Adipocyte (in vitro differentiated cells): Measurements from ENCODE around the gene CNPY1.

Source experiments
- DNase-seq: peaks from one replicate; pipeline ENCODE4 v3.0.0-alpha.2; 2015; ENCODE audit warnings: low read depth
- H3K27me3 ChIP-seq: replicated peaks from 2 replicates; pipeline ENCODE4 v1.7.0; 2013; ENCODE audit warnings: mild to moderate bottlenecking, low read length, moderate library complexity; ENCODE audit not compliant: control insufficient read depth, insufficient read depth
- H3K36me3 ChIP-seq: 2 replicates; pipeline ENCODE4 v1.7.0; 2013; ENCODE audit warnings: low read length, mild to moderate bottlenecking, moderate library complexity; ENCODE audit not compliant: control insufficient read depth, insufficient read depth, severe bottlenecking
- H3K4me1 ChIP-seq: 2 replicates; pipeline ENCODE4 v1.7.0; 2013; ENCODE audit warnings: mild to moderate bottlenecking, low read length, moderate library complexity; ENCODE audit not compliant: control insufficient read depth, insufficient read depth
- H3K4me3 ChIP-seq: 2 replicates; pipeline ENCODE4 v1.7.0; 2013; ENCODE audit warnings: mild to moderate bottlenecking, low read length, moderate library complexity
- H3K9ac ChIP-seq: 2 replicates; pipeline ENCODE4 v1.7.0; 2013; ENCODE audit warnings: mild to moderate bottlenecking, low read length, moderate library complexity
- H3K9me3 ChIP-seq: 2 replicates; pipeline ENCODE4 v1.7.0; 2013; ENCODE audit warnings: mild to moderate bottlenecking, low read length, moderate library complexity; ENCODE audit not compliant: control insufficient read depth

CNPY1 gene

GRCh38 chr7:155555116-155555695, 8.8 kb upstream of the CNPY1 start:
- peaks cover 17% of the 10 kb centered on the region for H3K27me3 ChIP-seq
- H3K4me3 ChIP-seq, result no peak overlapping the region
- no peaks in the 10 kb centered on the region for H3K36me3 ChIP-seq
- no peak overlapping the region for H3K9ac ChIP-seq
- peaks cover 7% of the 10 kb centered on the region for H3K9me3 ChIP-seq
- no peak for DNase-seq
- H3K4me1 ChIP-seq, result no peaks in the 10 kb centered on the region

GRCh38 chr7:155553871-155554270, 7.5 kb upstream of the CNPY1 start:
- no peak overlapping the region for H3K4me3 ChIP-seq
- H3K27me3 ChIP-seq, result peaks cover 18% of the 10 kb centered on the region
- no peaks in the 10 kb centered on the region for H3K4me1 ChIP-seq
- H3K9ac ChIP-seq, result no peak overlapping the region
- DNase-seq, result no peak
- no peaks in the 10 kb centered on the region for H3K36me3 ChIP-seq
- H3K9me3 ChIP-seq, result peaks cover 7% of the 10 kb centered on the region

- no peak for DNase-seq
- no peak overlapping the region for H3K4me3 ChIP-seq
These were observed 5.6 kb upstream of the CNPY1 start for GRCh38 chr7:155551785-155552611.

GRCh38 chr7:155550916-155551315, 4.6 kb upstream of the CNPY1 start:
- peaks cover 33% of the 10 kb centered on the region for H3K27me3 ChIP-seq
- peaks cover 7% of the 10 kb centered on the region for H3K9me3 ChIP-seq
- no peak overlapping the region for H3K4me3 ChIP-seq
- no peak for DNase-seq
- no peaks in the 10 kb centered on the region for H3K36me3 ChIP-seq
- no peak overlapping the region for H3K9ac ChIP-seq
- no peaks in the 10 kb centered on the region for H3K4me1 ChIP-seq

More at GRCh38 chr7:155551785-155552611, 5.6 kb upstream of the CNPY1 start:
- Histone ChIP-seq H3K27me3 (peaks cover 33% of the 10 kb centered on the region), H3K36me3 (no peaks in the 10 kb centered on the region), H3K9me3 (peaks cover 7% of the 10 kb centered on the region), H3K9ac (no peak overlapping the region), H3K4me1 (no peaks in the 10 kb centered on the region)

- H3K9me3 ChIP-seq, result peaks cover 7% of the 10 kb centered on the region
- no peak overlapping the region for H3K4me3 ChIP-seq
- DNase-seq, result no peak
- H3K9ac ChIP-seq, result no peak overlapping the region
- no peaks in the 10 kb centered on the region for H3K36me3 ChIP-seq
- peaks cover 40% of the 10 kb centered on the region for H3K27me3 ChIP-seq
- no peaks in the 10 kb centered on the region for H3K4me1 ChIP-seq
These were observed 2.9 kb upstream of the CNPY1 start for GRCh38 chr7:155549226-155549625.

- Histone ChIP-seq H3K9ac (no peak overlapping the region), H3K4me3 (no peak overlapping the region), H3K9me3 (peaks cover 3% of the 10 kb centered on the region), H3K27me3 (peaks cover 41% of the 10 kb centered on the region), H3K4me1 (no peaks in the 10 kb centered on the region), H3K36me3 (no peaks in the 10 kb centered on the region)
- DNase-seq, result no peak
These were observed 917 bp upstream of the CNPY1 start for GRCh38 chr7:155547161-155547791.

- no peaks in the 10 kb centered on the region for H3K9me3 ChIP-seq
- H3K36me3 ChIP-seq, result no peaks in the 10 kb centered on the region
- H3K4me3 ChIP-seq, result no peak overlapping the region
- DNase-seq, result no peak
- no peak overlapping the region for H3K9ac ChIP-seq
- no peaks in the 10 kb centered on the region for H3K4me1 ChIP-seq
- H3K27me3 ChIP-seq, result peaks cover 43% of the 10 kb centered on the region
These were observed 1.0 kb downstream of the CNPY1 start for GRCh38 chr7:155545348-155545747.

GRCh38 chr7:155544485-155544884, 1.9 kb downstream of the CNPY1 start:
- Histone ChIP-seq H3K9ac (no peak overlapping the region), H3K36me3 (no peaks in the 10 kb centered on the region), H3K4me1 (no peaks in the 10 kb centered on the region), H3K4me3 (no peak overlapping the region), H3K9me3 (no peaks in the 10 kb centered on the region), H3K27me3 (peaks cover 37% of the 10 kb centered on the region)
- no peak for DNase-seq

GRCh38 chr7:155543926-155544325, 2.4 kb downstream of the CNPY1 start:
- H3K9ac ChIP-seq, result no peak overlapping the region
- DNase-seq, result no peak
- no peak overlapping the region for H3K4me3 ChIP-seq
- peaks cover 37% of the 10 kb centered on the region for H3K27me3 ChIP-seq
- H3K36me3 ChIP-seq, result no peaks in the 10 kb centered on the region
- H3K4me1 ChIP-seq, result no peaks in the 10 kb centered on the region
- no peaks in the 10 kb centered on the region for H3K9me3 ChIP-seq

GRCh38 chr7:155543011-155543876, 3.1 kb downstream of the CNPY1 start:
- no peak overlapping the region for H3K9ac ChIP-seq
- no peaks in the 10 kb centered on the region for H3K36me3 ChIP-seq
- peaks cover 33% of the 10 kb centered on the region for H3K27me3 ChIP-seq
- DNase-seq, result no peak
- no peaks in the 10 kb centered on the region for H3K9me3 ChIP-seq
- no peaks in the 10 kb centered on the region for H3K4me1 ChIP-seq
- no peak overlapping the region for H3K4me3 ChIP-seq
